HEK293T (cell line): Measurements from ENCODE around the gene SAFB2.

Experiments
- CTCF ChIA-PET: fragments of 350-600 bp; formaldehyde crosslinking; extraction: SDS; loops from one replicate; lab custom pipeline; 2021; ENCODE audit warnings: antibody characterized with exemption, inconsistent platforms; lab: Yijun Ruan, JAX
- POLR2A ChIA-PET: fragments of 350-600 bp; formaldehyde crosslinking; extraction: SDS; loops from one replicate; lab custom pipeline; 2020; ENCODE audit warnings: antibody characterized with exemption, inconsistent platforms; lab: Yijun Ruan, JAX
- DNase-seq: peaks from one replicate; pipeline ENCODE4 v3.0.0; 2012; ENCODE audit warnings: mixed read lengths; ENCODE audit errors: extremely low spot score
- ARNT ChIP-seq: fragments of 450-650 bp; IDR thresholded peaks from 2 replicates; pipeline ENCODE4 v1.6.1; 2017; ENCODE audit warnings: mild to moderate bottlenecking
- BHLHE40 ChIP-seq: fragments of 450-650 bp; IDR thresholded peaks from 2 replicates; pipeline ENCODE4 v1.6.1; 2016; ENCODE audit warnings: mild to moderate bottlenecking, moderate library complexity, borderline replicate concordance
- CTBP1 ChIP-seq: fragments of 450-650 bp; IDR thresholded peaks from 2 replicates; pipeline ENCODE4 v1.6.1; 2016; ENCODE audit warnings: borderline replicate concordance
- ELF4 ChIP-seq: fragments of 450-650 bp; IDR thresholded peaks from 2 replicates; pipeline ENCODE4 v1.6.1; 2017; ENCODE audit warnings: antibody characterized with exemption
- FOXA1 ChIP-seq: fragments of 450-650 bp; IDR thresholded peaks from 2 replicates; pipeline ENCODE4 v1.6.1; 2016; ENCODE audit warnings: mild to moderate bottlenecking
- FOXK2 ChIP-seq: fragments of 450-650 bp; IDR thresholded peaks from 2 replicates; pipeline ENCODE4 v1.6.1; 2016; ENCODE audit warnings: mild to moderate bottlenecking
- FOXM1 ChIP-seq: fragments of 450-650 bp; IDR thresholded peaks from 2 replicates; pipeline ENCODE4 v1.6.1; 2017; ENCODE audit warnings: mild to moderate bottlenecking, borderline replicate concordance
- HDGF ChIP-seq: fragments of 450-650 bp; IDR thresholded peaks from 2 replicates; pipeline ENCODE4 v1.6.1; 2017; ENCODE audit warnings: antibody characterized with exemption, borderline replicate concordance
- L3MBTL2 ChIP-seq: fragments of 450-650 bp; conservative IDR thresholded peaks from 2 replicates; pipeline ENCODE4 v1.6.1; 2016; ENCODE audit warnings: mild to moderate bottlenecking
- LEF1 ChIP-seq: fragments of 450-650 bp; IDR thresholded peaks from 2 replicates; pipeline ENCODE4 v1.6.1; 2017; ENCODE audit warnings: mild to moderate bottlenecking, borderline replicate concordance
- NFRKB ChIP-seq: fragments of 450-650 bp; IDR thresholded peaks from 2 replicates; pipeline ENCODE4 v1.6.1; 2016; ENCODE audit warnings: mild to moderate bottlenecking, moderate library complexity
- SP1 ChIP-seq: fragments of 450-650 bp; IDR thresholded peaks from 2 replicates; pipeline ENCODE4 v1.6.1; 2017
- SUZ12 ChIP-seq: fragments of 450-650 bp; IDR thresholded peaks from 2 replicates; pipeline ENCODE4 v1.6.1; 2016; ENCODE audit warnings: mild to moderate bottlenecking
- TARDBP ChIP-seq: fragments of 450-650 bp; IDR thresholded peaks from 2 replicates; pipeline ENCODE4 v1.6.1; 2016
- ZNF384 ChIP-seq: fragments of 450-650 bp; IDR thresholded peaks from 2 replicates; pipeline ENCODE4 v1.6.1; 2016
- TF ChIP-seq, protein P1 (sequence below): fragments of 450-650 bp; IDR thresholded peaks from 2 replicates; pipeline ENCODE4 v1.6.1; 2016

The SAFB2 gene

DNA sequence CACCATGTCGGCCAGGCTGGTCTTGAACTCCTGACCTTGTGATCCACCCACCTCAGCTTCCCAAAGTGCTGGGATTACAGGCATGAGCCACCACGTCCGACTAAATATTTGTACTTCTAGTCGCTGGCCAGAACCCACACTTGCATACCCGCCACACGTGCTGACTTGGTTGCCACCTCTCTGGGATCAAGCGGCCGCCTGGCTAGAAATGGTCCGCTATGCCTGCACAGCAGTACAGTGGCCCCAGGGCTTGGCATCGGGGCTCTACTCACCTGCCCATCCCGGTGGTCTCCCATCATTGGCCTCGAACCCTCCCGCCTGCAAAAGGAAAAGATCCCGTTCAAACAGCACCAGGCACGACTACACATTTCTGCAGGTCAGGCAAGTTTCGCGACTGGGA lies 31.1 kb downstream of the SAFB2 start:
- TF ChIP-seq ELF4 (no peak), SP1 (no peak), TARDBP (no peak), SUZ12 (no peak), BHLHE40 (no peak), L3MBTL2 (no peak), LEF1 (no peak), CTBP1 (no peak), ARNT (no peak), FOXK2 (no peak), FOXA1 (no peak), NFRKB (no peak)
- ChIA-PET CTCF (interaction anchor here (0.7 kb wide), 1 partner anchor 63 kb away, joined by 4 read pairs; no protein-coding TSS in a partner anchor), POLR2A (no interaction called here)
- DNase-seq, result no peak

DNA sequence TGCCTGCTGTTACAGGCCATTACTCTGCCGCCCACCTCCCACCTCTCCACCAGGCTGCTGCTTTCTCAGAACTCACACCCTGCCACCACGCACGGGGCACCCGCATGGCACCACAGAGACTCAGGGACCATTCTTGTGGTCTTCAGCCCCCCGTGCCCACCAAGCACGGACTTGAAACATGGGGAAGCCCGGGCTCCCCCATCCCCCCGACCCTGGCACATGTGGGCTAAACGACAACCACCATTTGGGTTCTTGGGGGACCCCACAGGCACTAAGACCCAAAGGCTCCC lies 31.8 kb downstream of the SAFB2 start:
- ChIA-PET CTCF (interaction anchor here (0.7 kb wide), 1 partner anchor 62 kb away, joined by 4 read pairs; no protein-coding TSS in a partner anchor), POLR2A (no interaction called here)
- TF ChIP-seq, protein P1, sequence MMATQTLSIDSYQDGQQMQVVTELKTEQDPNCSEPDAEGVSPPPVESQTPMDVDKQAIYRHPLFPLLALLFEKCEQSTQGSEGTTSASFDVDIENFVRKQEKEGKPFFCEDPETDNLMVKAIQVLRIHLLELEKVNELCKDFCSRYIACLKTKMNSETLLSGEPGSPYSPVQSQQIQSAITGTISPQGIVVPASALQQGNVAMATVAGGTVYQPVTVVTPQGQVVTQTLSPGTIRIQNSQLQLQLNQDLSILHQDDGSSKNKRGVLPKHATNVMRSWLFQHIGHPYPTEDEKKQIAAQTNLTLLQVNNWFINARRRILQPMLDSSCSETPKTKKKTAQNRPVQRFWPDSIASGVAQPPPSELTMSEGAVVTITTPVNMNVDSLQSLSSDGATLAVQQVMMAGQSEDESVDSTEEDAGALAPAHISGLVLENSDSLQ, result no peak
- no peak for TF ChIP-seq BHLHE40
- TF ChIP-seq TARDBP, result no peak
- TF ChIP-seq ELF4, result no peak
- TF ChIP-seq LEF1, result no peak
- no peak for TF ChIP-seq FOXK2
- no peak for TF ChIP-seq L3MBTL2
- no peak for DNase-seq

DNA sequence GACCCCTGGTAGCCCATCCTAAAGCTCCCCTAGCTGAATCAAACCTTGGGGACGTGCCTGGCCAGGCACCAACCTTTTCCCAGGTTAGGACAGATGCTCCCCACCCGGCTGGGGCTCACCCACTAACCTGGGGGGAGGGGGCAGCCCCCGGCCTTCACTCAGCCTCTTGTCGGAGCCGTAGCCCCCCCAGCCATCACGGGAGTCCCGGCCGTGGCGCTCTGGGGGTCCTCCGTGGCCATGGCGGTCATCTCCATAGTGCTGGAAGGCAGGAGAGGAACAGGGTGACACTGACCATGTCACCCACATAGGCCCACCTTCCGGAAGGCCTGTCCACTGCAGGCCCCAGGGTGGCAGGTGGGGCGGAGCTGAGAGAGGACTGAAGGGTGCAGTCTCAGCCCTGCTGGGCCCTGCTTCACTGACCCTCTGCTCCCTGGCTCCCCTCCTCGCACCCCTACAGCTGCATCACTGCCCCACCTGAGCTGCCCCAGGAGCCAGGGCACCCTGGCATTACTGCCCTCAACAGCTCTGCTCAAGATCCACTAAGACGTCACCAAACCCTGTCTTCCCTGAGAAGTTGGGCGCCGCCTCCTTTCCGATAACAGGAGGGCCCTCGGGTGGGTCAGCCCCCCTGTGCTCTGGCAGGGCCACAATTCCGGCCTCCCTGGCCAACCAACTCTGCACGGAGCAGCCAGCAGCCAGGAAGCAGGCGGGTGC lies 32.3 kb downstream of the SAFB2 start:
- ChIA-PET CTCF (no interaction called here), POLR2A (no interaction called here)
- TF ChIP-seq HDGF, result no peak
- no peak for TF ChIP-seq ELF4
- TF ChIP-seq FOXA1, result no peak
- no peak for TF ChIP-seq SUZ12
- no peak for TF ChIP-seq TARDBP
- TF ChIP-seq L3MBTL2, result no peak
- TF ChIP-seq ARNT, result no peak
- no peak for TF ChIP-seq SP1
- no peak for TF ChIP-seq ZNF384
- no peak for TF ChIP-seq BHLHE40
- DNase-seq, result no peak

DNA sequence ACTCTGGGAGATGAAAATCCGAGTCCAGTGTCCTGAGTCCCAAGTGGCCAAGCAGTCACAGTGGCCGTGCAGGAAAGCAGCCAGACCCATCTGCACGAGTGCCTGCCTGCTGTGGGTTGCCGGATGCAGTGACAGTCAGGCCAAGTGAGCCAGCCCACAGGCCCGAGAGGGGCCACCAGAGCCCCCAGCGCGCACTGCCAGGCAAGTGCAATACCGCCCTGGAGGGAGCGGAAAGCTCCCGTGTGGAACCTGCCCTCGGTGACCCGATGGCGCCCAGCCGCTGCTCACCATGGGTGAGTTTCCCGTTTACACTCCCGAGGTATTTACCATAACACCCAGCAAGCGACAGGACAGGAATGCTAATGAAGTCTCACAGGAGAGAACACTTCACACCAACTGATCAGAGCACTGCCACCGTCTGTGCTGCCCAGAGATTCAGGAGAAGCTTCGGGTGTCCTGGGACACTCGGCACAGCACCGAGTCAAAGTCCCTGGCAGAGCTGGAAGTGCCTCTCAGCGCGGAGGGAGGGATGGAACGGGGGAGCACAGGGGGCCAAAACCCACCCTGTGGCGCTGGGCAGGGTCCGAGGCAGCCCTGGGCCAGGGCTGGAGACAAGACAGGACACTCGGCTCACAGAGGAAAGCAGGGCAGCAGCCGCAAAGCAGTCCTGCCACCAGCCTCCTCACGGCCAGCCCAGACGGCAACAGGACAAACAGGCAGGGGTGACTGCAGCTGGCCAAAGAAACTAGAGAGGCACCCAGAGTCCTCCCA lies 33.5 kb downstream of the SAFB2 start:
- POLR2A ChIA-PET, result no interaction called here
- CTCF ChIA-PET, result no interaction called here
- TF ChIP-seq TARDBP (no peak), ZNF384 (no peak), FOXA1 (no peak), ARNT (no peak), FOXM1 (no peak), ELF4 (no peak), SUZ12 (no peak), CTBP1 (no peak), L3MBTL2 (no peak), FOXK2 (no peak), HDGF (no peak), SP1 (no peak), LEF1 (no peak), NFRKB (no peak)
- TF ChIP-seq, protein P1, result no peak
- no peak for DNase-seq

DNA sequence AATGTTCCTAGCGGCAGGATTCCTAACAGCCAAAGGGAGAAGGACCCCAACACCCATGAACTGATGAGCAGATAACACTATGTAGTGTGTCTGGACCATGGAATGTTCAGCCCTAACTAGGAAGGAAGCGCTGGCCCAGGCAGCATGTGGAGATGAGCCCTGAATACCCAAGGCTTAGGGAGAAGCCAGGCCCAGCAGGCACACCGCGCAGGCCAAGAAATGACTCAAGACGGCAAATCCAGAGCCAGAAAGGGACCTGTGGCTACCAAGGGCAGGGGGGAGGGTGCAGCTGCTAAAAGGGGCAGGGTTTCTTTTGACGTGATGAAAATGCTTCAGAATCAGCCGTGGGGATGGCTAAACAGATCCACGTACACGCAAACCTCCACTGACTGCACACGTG lies 34.1 kb downstream of the SAFB2 start:
- POLR2A ChIA-PET, result no interaction called here
- TF ChIP-seq L3MBTL2 (no peak), FOXA1 (no peak)
- DNase-seq, result no peak
- CTCF ChIA-PET, result no interaction called here

DNA sequence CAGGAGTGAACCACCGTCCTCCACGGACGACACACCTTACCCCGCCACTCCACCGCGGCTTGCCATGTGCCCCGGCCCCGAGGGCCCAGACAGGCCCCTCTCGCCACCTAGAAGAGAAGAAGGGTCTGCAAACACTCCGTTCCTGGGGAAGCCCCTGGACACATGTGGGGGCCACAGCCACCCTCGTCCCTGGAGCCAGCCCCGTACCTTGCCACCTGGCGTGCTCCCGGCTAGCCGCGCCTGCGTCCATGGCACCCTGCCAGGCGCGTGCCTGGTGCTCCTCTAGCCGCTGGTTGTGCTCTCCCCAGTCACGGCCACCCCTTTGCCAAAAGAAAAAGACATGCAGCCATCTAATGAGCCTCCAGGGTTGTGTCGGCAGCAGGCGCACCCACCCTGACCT lies 34.9 kb downstream of the SAFB2 start:
- CTCF ChIA-PET, result no interaction called here
- TF ChIP-seq ELF4, result no peak
- no peak for TF ChIP-seq SP1
- TF ChIP-seq FOXM1, result no peak
- TF ChIP-seq BHLHE40, result no peak
- no peak for TF ChIP-seq LEF1
- TF ChIP-seq SUZ12, result no peak
- TF ChIP-seq FOXA1, result no peak
- no peak for TF ChIP-seq CTBP1
- TF ChIP-seq L3MBTL2, result no peak
- TF ChIP-seq, protein P1, result no peak
- TF ChIP-seq ZNF384, result no peak
- no peak for TF ChIP-seq HDGF
- no peak for TF ChIP-seq TARDBP
- no peak for TF ChIP-seq FOXK2
- TF ChIP-seq NFRKB, result no peak
- TF ChIP-seq ARNT, result no peak
- no peak for DNase-seq

More for the DNA sequence above, 34.9 kb downstream of the SAFB2 start:
- POLR2A ChIA-PET, result no interaction called here
